PFSK-1 (cell line): ENCODE data around the gene SLC6A17.

Experiments used
- FOXP2 ChIP-seq: optimal IDR thresholded peaks from 2 replicates; pipeline ENCODE3; 2011; ENCODE audit warnings: borderline replicate concordance, control low read depth, inconsistent platforms; ENCODE audit not compliant: insufficient read depth; ENCODE audit errors: extremely low read length, extremely low read depth
- POLR2AphosphoS5 ChIP-seq: IDR thresholded peaks from 2 replicates; pipeline ENCODE4 v1.6.1; 2012; ENCODE audit warnings: low read depth, mild to moderate bottlenecking, control low read depth, low read length, moderate library complexity
- REST ChIP-seq, 2 experiments: IDR thresholded peaks; 2 replicates each; pipeline versions ENCODE4 v1.6.1 to v1.8.0; 2011 to 2012; ENCODE audit warnings: low read depth in 2 of 2, low read length in 2 of 2, control low read depth in 1 of 2, inconsistent platforms in 1 of 2, mild to moderate bottlenecking in 1 of 2, moderate library complexity in 1 of 2; ENCODE audit not compliant: insufficient read depth in 1 of 2
- SIN3A ChIP-seq: IDR thresholded peaks from 2 replicates; pipeline ENCODE4 v1.6.1; 2012; ENCODE audit warnings: mild to moderate bottlenecking, low read length, moderate library complexity, borderline replicate concordance; ENCODE audit not compliant: insufficient read depth
- TAF1 ChIP-seq: IDR thresholded peaks from 2 replicates; pipeline ENCODE4 v1.6.1; 2012; ENCODE audit warnings: low read length, control low read depth, borderline replicate concordance; ENCODE audit not compliant: insufficient read depth

The SLC6A17 gene

DNA sequence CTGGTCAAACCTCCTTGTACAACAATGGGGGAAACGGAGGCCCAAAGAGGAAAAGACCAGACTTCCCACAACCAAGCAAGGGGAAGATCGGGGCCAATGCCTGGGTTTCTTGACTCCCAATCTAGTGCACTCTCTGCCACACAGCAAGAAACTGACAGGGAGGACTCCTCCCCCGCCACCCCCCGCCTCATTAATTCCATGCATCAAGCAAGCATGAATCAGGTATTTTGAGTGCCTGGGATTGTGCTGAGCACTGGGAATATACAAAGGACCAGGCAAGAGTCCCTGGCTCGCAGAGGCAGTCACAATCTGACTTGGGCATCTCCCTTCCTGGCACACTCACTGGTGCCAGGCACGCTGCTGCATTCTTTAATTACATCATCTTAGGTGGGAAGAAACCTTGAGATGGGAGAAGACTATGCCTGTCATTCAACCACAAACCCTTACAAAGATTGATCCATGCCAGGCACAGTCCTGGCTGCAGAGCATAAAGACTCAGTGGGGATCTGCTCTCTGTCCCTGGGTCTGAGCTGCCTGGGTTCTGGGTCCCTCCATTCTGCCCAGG, 55.4 kb downstream of the SLC6A17 start:
- TF ChIP-seq REST (IDR thresholded peaks at IDR 0.05; ENCODE audit: insufficient read depth in 1 of 2, low read depth in 2 of 2, low read length in 2 of 2) (no peak), SIN3A (no peak), POLR2AphosphoS5 (no peak), TAF1 (no peak), FOXP2 (no peak)

DNA sequence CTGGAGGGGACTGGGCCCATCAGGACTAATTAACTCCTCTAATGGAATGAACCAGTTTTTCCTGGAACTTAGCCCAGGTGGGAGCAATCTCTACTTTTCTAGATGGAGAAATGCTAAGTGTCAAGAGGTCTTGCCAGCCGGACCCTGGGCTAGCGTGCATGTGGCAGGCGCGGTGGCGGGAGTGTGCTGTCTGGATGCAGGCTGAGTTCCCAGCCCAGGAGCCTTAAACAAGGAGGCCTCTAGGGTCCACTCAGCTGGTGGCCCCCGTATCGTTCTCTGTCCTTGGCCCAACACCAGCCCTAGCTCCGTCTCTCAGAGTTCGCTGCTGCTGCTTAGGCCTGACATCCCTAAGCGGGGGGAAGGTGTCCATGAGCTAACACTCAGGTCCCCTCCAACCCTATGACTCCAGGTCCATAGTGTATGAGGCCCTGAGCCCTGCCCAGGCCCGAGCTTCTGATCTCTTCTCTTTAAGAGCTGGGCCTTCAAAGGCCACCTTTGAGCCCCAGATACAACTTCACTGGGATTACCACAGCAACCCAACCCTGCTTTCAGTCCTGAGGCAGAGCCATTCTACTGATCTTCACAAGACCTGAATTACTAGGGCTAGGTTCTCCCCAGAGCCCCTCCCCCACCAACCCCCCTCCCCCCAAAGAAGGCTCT, 56.1 kb downstream of the SLC6A17 start:
- TF ChIP-seq REST (IDR thresholded peaks at IDR 0.05; ENCODE audit: insufficient read depth in 1 of 2, low read depth in 2 of 2, low read length in 2 of 2) (no peak), FOXP2 (no peak), TAF1 (no peak), POLR2AphosphoS5 (no peak), SIN3A (no peak)

- TF ChIP-seq FOXP2: peak; percentile 45
- TF ChIP-seq SIN3A: no peak
Measured at GRCh38 chr1:110207831-110208230, 57.5 kb downstream of the SLC6A17 start.

GRCh38 chr1:110208916-110209645, 58.8 kb downstream of the SLC6A17 start:
- TF ChIP-seq REST (IDR thresholded peaks at IDR 0.05; ENCODE audit: insufficient read depth in 1 of 2, low read depth in 2 of 2, low read length in 2 of 2): no peak
- no peak for TF ChIP-seq POLR2AphosphoS5
- no peak for TF ChIP-seq SIN3A
- TF ChIP-seq TAF1: no peak
- no peak for TF ChIP-seq FOXP2

DNA sequence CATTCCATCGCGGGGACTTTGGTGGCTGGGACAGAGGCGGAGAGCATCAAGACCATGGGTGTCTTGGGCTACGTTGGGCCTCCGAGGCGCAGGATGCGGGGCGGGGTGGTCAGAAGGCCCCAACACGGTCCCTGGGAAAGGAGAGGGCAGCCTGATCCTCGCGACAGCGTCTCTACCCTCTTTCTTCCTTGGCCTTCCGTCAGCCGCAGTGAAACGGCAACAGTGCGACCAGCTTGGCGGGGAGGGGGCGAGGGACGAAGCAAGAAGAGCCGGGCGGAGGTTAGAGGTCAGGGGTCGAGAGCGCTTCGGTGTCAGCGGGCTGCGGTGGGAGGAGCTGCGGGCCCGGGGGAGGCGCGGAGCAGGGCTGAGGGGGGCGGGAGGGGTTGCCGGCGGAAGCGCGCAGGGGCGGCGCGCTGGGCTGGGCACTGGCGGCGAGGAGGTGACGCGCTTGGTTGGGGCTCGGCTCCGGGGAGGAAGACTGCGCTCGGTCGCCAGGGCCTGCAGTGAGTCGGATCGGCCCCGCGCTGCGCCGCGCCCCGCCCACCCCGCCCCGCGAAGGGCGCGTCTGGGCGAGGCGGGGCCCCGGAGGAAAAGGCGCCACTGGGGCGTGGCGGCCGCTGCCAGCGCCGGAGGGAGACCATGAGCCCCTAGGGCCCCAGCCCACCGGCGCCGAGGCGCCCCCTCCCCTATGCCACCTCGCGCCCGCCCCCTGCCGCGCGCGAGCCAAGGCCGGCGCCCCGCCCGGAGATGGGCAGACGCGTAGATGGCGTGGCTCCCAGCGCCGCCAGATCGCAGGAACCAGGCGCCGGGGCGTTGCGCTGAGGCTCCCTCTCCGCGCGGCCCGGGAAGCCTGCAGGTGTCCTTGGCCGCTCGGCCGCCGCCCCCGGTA, 59.7 kb downstream of the SLC6A17 start, which contains the start of gene KCNC4:
TSS of gene KCNC4 (plus strand) at position 600 of the 889 bp plus-strand sequence. CDS start 1,186 bp downstream, outside the sequence.
- TF ChIP-seq POLR2AphosphoS5: no peak
